Gastroesophageal sphincter (tissue), 4 donors: ENCODE results near the gene PCDHGA1. TPM values are rescaled to one million over a fixed set of nuclear protein-coding genes. Genes with fewer than 3 reads are reported as not detected.
"Not testable (repeated sequence)": the region's sequence is repeated elsewhere in the genome, so short reads cannot be mapped to it uniquely, and the experiment has no call there.

Experiments used
- ATAC-seq: fragments of 150-250 bp; one replicate; pipeline ENCODE4 v1.9.1; 2016; ENCODE audit warnings: mild to moderate bottlenecking, moderate library complexity
- H3K27ac ChIP-seq, 4 donors: fragments of 200-600 bp; sonication (generic) in 3 of 4; 1 replicate in 3 of 4; 2 replicates in 1 of 4; pipeline ENCODE4 v1.5.1; 2016 to 2019
- H3K27me3 ChIP-seq: fragments of 200-600 bp; sonication (generic); one replicate; pipeline ENCODE4 v1.5.1; 2019
- H3K36me3 ChIP-seq, 2 donors: fragments of 200-600 bp; sonication (generic); one replicate each; pipeline ENCODE4 v1.5.1; 2019; ENCODE audit warnings: control low read depth in 1 of 2
- H3K4me1 ChIP-seq, 3 donors: fragments of 200-600 bp; sonication (generic); 1 replicate in 2 of 3; 2 replicates in 1 of 3; pipeline ENCODE4 v1.5.1; 2016 to 2019; ENCODE audit warnings: control low read depth in 2 of 3
- H3K4me3 ChIP-seq, 2 donors: fragments of 200-600 bp; sonication (generic); one replicate each; pipeline ENCODE4 v1.5.1; 2019; ENCODE audit warnings: mild to moderate bottlenecking in 1 of 2, moderate library complexity in 1 of 2
- H3K9me3 ChIP-seq, 3 donors: fragments of 200-600 bp; sonication (generic); one replicate each; pipeline ENCODE4 v1.5.1; 2017 to 2019; ENCODE audit warnings: control low read depth in 2 of 3
- EP300 ChIP-seq: sonication (generic); formaldehyde crosslinking; IDR thresholded peaks from one replicate; pipeline ENCODE4 v1.6.1; 2017; ENCODE audit warnings: antibody characterized with exemption, mild to moderate bottlenecking
- POLR2A ChIP-seq, 2 donors: fragments of 450-650 bp; IDR thresholded peaks; one replicate each; pipeline ENCODE4 v1.6.1; 2017; ENCODE audit warnings: antibody characterized with exemption in 2 of 2, mild to moderate bottlenecking in 2 of 2, moderate library complexity in 1 of 2
- POLR2AphosphoS5 ChIP-seq: sonication (generic); formaldehyde crosslinking; IDR thresholded peaks from one replicate; pipeline ENCODE4 v1.6.1; 2017; ENCODE audit warnings: antibody characterized with exemption
- WGBS, 2 donors: methylation state at CpG; one replicate each; pipeline ENCODE4 v1.1.5; 2018; ENCODE audit warnings: low coverage in 1 of 2; 5-methylcytosine and 5-hydroxymethylcytosine counted together
- total RNA-seq, 4 donors: library from RNA; depleted of rRNA; stranded (reverse); fragments of >200 nt; gene quantifications; one replicate each; pipeline ENCODE4 v1.1.0, GENCODE V29; 2016
- TF ChIP-seq, protein P1 (sequence below), 4 experiments: fragments of 200-600 bp in 2 of 4; fragments of 450-650 bp in 2 of 4; sonication (generic) in 1 of 4; IDR thresholded peaks; one replicate each; pipeline ENCODE4 v1.5.1; 2017 to 2019; ENCODE audit warnings: antibody characterized with exemption in 4 of 4, mild to moderate bottlenecking in 2 of 4, moderate library complexity in 2 of 4

Gene PCDHGA1
- total RNA-seq, 4 donors from 2014 or later: 0.67 to 1.3 (median 1.1) TPM

GRCh38 chr5:141384471-141385267, 54.4 kb downstream of the PCDHGA1 start:
- Histone ChIP-seq H3K4me3 (no peak overlapping the region), H3K4me1 (no peaks in the 10 kb centered on the region), H3K9me3 (peaks cover 2 to 97% (median 7%) of the 10 kb centered on the region in 3 donors), H3K27ac (no peak overlapping the region), H3K27me3 (no peaks in the 10 kb centered on the region), H3K36me3 (peaks cover 0 to 12% of the 10 kb centered on the region in 2 donors)
- no peak for ATAC-seq
- TF ChIP-seq, protein P1, sequence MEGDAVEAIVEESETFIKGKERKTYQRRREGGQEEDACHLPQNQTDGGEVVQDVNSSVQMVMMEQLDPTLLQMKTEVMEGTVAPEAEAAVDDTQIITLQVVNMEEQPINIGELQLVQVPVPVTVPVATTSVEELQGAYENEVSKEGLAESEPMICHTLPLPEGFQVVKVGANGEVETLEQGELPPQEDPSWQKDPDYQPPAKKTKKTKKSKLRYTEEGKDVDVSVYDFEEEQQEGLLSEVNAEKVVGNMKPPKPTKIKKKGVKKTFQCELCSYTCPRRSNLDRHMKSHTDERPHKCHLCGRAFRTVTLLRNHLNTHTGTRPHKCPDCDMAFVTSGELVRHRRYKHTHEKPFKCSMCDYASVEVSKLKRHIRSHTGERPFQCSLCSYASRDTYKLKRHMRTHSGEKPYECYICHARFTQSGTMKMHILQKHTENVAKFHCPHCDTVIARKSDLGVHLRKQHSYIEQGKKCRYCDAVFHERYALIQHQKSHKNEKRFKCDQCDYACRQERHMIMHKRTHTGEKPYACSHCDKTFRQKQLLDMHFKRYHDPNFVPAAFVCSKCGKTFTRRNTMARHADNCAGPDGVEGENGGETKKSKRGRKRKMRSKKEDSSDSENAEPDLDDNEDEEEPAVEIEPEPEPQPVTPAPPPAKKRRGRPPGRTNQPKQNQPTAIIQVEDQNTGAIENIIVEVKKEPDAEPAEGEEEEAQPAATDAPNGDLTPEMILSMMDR (IDR thresholded peaks at IDR 0.05): no peak
- WGBS, 2 donors: 33% methylated on average over 12 of the region's 43 CpGs; no CpG with 5 or more reads in 1 of the 2 donors

- not testable (repeated sequence) for H3K27ac ChIP-seq, ATAC-seq, H3K4me1 ChIP-seq, H3K27me3 ChIP-seq
- Histone ChIP-seq H3K4me3 (peak within 1 kb of the TSS in 1 of 2 donors; percentile 16), H3K36me3 (peaks cover 0 to 14% of the 10 kb centered on the region in 2 donors), H3K9me3 (peaks cover 2 to 99% (median 8%) of the 10 kb centered on the region in 3 donors)
- TF ChIP-seq, protein P1 (IDR thresholded peaks at IDR 0.05): peak in 1 of 4 experiments; percentile 29
- WGBS, 2 donors: 11% methylated on average over 3 of the region's 40 CpGs; no CpG with 5 or more reads in 1 of the 2 donors
Measured at GRCh38 chr5:141387557-141388311, 57.4 kb downstream of the PCDHGA1 start, which contains the start of gene PCDHGB4. Gene PCDHGB4 (plus strand): TSS chr5:141387698. CDS start chr5:141387885, 187 bp downstream.

DNA sequence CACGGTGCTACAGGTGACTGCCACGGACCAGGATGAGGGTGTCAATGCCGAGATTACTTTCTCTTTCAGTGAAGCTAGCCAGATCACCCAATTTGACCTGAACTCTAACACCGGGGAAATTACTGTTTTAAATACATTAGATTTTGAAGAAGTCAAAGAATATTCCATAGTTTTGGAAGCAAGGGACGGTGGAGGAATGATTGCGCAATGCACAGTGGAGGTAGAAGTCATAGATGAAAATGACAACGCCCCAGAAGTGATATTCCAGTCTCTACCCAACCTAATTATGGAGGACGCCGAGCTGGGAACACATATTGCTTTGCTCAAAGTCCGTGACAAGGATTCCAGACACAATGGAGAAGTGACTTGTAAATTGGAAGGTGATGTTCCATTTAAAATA, 58.3 kb downstream of the PCDHGA1 start:
- TF ChIP-seq POLR2AphosphoS5 (no peak), POLR2A (IDR thresholded peaks at IDR 0.05) (no peak), EP300 (no peak)
- TF ChIP-seq, protein P1 (IDR thresholded peaks at IDR 0.05): no peak
- Histone ChIP-seq H3K4me3 (no peak overlapping the region), H3K4me1 (no peaks in the 10 kb centered on the region), H3K27me3 (no peaks in the 10 kb centered on the region), H3K9me3 (peaks cover 2 to 99% (median 7%) of the 10 kb centered on the region in 3 donors), H3K36me3 (peaks cover 0 to 18% of the 10 kb centered on the region in 2 donors), H3K27ac (no peak overlapping the region)
- ATAC-seq: no peak
- 18 to 51% methylated on average over 6 to 9 of the region's 10 CpGs for WGBS, 2 donors

GRCh38 chr5:141389153-141390042, 59.1 kb downstream of the PCDHGA1 start:
- no peak for ATAC-seq
- H3K27ac ChIP-seq: no peak overlapping the region
- H3K9me3 ChIP-seq: peaks cover 2 to 99% (median 6%) of the 10 kb centered on the region in 3 donors
- WGBS, 2 donors: 10 to 31% methylated on average over 2 to 7 of the region's 77 CpGs
- TF ChIP-seq POLR2A (IDR thresholded peaks at IDR 0.05): no peak
- TF ChIP-seq POLR2AphosphoS5: no peak
- TF ChIP-seq EP300: no peak
- TF ChIP-seq, protein P1 (IDR thresholded peaks at IDR 0.05): no peak
- H3K4me3 ChIP-seq: no peak overlapping the region
- no peaks in the 10 kb centered on the region for H3K4me1 ChIP-seq
- no peaks in the 10 kb centered on the region for H3K27me3 ChIP-seq
- H3K36me3 ChIP-seq: peaks cover 0 to 18% of the 10 kb centered on the region in 2 donors
